Measurements from ENCODE around the gene SCAMP3. TPM values are rescaled to one million over a fixed set of nuclear protein-coding genes. Genes with fewer than 3 reads are reported as not detected.
A peak's percentile ranks its signal among the peaks of the same experiment; 100 is the strongest.

Gene SCAMP3
- total RNA-seq, 3 donors from 2014 or later (not counting 1 experiment from before 2014, with no cell fraction given), result 59.7 to 72.1 (median 65.0) TPM

- H3K4me3 ChIP-seq (ENCODE audit: low read length), result peak overlapping the region; percentile 53
- intact Hi-C loops (cut with micrococcal nuclease), result loop anchor here (2.0 kb wide), 1 partner anchor 22 kb away; no protein-coding TSS in a partner anchor
- TF ChIP-seq CTCF (IDR thresholded peaks at IDR 0.05), result no peak
- ATAC-seq, result peak; percentile 32 to 44 (median 42)
- peak overlapping the region; percentile 71 for H3K27ac ChIP-seq (ENCODE audit: low read length)
- peaks cover 30% of the 10 kb centered on the region for H3K4me1 ChIP-seq (ENCODE audit: control insufficient read depth, insufficient read depth, low read length)
- H3K9me3 ChIP-seq (ENCODE audit: control insufficient read depth, insufficient read depth, low read length), result no peaks in the 10 kb centered on the region
- peaks cover 29% of the 10 kb centered on the region for H3K36me3 ChIP-seq (ENCODE audit: control insufficient read depth, insufficient read depth, low read length)
- Mint-ChIP-seq H3K4me1 (peaks cover 41 to 48% of the 10 kb centered on the region in 2 donors), H3K36me3 (peaks cover 10% of the 10 kb centered on the region), H3K9me3 (no peaks in the 10 kb centered on the region), H3K27me3 (ENCODE audit: low read depth in 2 of 2) (no peaks in the 10 kb centered on the region), H3K27ac (peak overlapping the region; percentile 85 to 98), H3K4me3 (peak overlapping the region; percentile 92)
- DNase-seq, result no peak
- H3K27me3 ChIP-seq (ENCODE audit: control insufficient read depth, insufficient read depth, low read length), result no peaks in the 10 kb centered on the region
- WGBS (ENCODE audit: insufficient coverage), result 1% methylated on average over 41 of the region's 44 CpGs
Observed at GRCh38 chr1:155272466-155273342, 10.5 kb upstream of the SCAMP3 start.

GRCh38 chr1:155269381-155269780, 7.2 kb upstream of the SCAMP3 start:
- no peaks in the 10 kb centered on the region for H3K27me3 Mint-ChIP-seq (ENCODE audit: low read depth in 2 of 2)
- H3K27ac Mint-ChIP-seq, result no peak overlapping the region
- intact Hi-C loops (cut with micrococcal nuclease), result no loop called here
- H3K9me3 Mint-ChIP-seq, result no peaks in the 10 kb centered on the region
- Histone ChIP-seq H3K36me3 (ENCODE audit: control insufficient read depth, insufficient read depth, low read length) (peaks cover 57% of the 10 kb centered on the region), H3K4me3 (ENCODE audit: low read length) (no peak overlapping the region), H3K27ac (ENCODE audit: low read length) (no peak overlapping the region), H3K27me3 (ENCODE audit: control insufficient read depth, insufficient read depth, low read length) (no peaks in the 10 kb centered on the region), H3K9me3 (ENCODE audit: control insufficient read depth, insufficient read depth, low read length) (no peaks in the 10 kb centered on the region), H3K4me1 (ENCODE audit: control insufficient read depth, insufficient read depth, low read length) (peaks cover 17% of the 10 kb centered on the region)
- ATAC-seq, result no peak
- no peak overlapping the region for H3K4me3 Mint-ChIP-seq
- H3K4me1 Mint-ChIP-seq, result peaks cover 24 to 31% of the 10 kb centered on the region in 2 donors
- WGBS (ENCODE audit: insufficient coverage), result 98% methylated on average over 21 of the region's 21 CpGs
- TF ChIP-seq CTCF (IDR thresholded peaks at IDR 0.05), result no peak
- H3K36me3 Mint-ChIP-seq, result peaks cover 22% of the 10 kb centered on the region
- DNase-seq, result no peak

GRCh38 chr1:155268630-155269029, 6.5 kb upstream of the SCAMP3 start:
- Histone ChIP-seq H3K4me3 (ENCODE audit: low read length) (no peak overlapping the region), H3K36me3 (ENCODE audit: control insufficient read depth, insufficient read depth, low read length) (peaks cover 63% of the 10 kb centered on the region), H3K27ac (ENCODE audit: low read length) (no peak overlapping the region), H3K27me3 (ENCODE audit: control insufficient read depth, insufficient read depth, low read length) (no peaks in the 10 kb centered on the region), H3K9me3 (ENCODE audit: control insufficient read depth, insufficient read depth, low read length) (no peaks in the 10 kb centered on the region), H3K4me1 (ENCODE audit: control insufficient read depth, insufficient read depth, low read length) (peaks cover 11% of the 10 kb centered on the region)
- peaks cover 25 to 28% of the 10 kb centered on the region in 2 donors for H3K4me1 Mint-ChIP-seq
- no peaks in the 10 kb centered on the region for H3K27me3 Mint-ChIP-seq (ENCODE audit: low read depth in 2 of 2)
- peaks cover 22% of the 10 kb centered on the region for H3K36me3 Mint-ChIP-seq
- ATAC-seq (no peak), DNase-seq (no peak)
- 97% methylated on average over 18 of the region's 21 CpGs for WGBS (ENCODE audit: insufficient coverage)
- H3K4me3 Mint-ChIP-seq, result no peak overlapping the region
- TF ChIP-seq CTCF (IDR thresholded peaks at IDR 0.05), result no peak
- intact Hi-C loops (cut with micrococcal nuclease), result no loop called here
- H3K9me3 Mint-ChIP-seq, result no peaks in the 10 kb centered on the region
- H3K27ac Mint-ChIP-seq, result no peak overlapping the region
